ENCODE measurements around the gene YES1. TPM values are rescaled to one million over a fixed set of nuclear protein-coding genes. Genes with fewer than 3 reads are reported as not detected.

Gene YES1
- total and polyA plus RNA-seq, 2 of the 13 experiments (the other 11 are each of a cell fraction or from before 2014, with no cell fraction given): 17.2 to 70.8 TPM

DNA sequence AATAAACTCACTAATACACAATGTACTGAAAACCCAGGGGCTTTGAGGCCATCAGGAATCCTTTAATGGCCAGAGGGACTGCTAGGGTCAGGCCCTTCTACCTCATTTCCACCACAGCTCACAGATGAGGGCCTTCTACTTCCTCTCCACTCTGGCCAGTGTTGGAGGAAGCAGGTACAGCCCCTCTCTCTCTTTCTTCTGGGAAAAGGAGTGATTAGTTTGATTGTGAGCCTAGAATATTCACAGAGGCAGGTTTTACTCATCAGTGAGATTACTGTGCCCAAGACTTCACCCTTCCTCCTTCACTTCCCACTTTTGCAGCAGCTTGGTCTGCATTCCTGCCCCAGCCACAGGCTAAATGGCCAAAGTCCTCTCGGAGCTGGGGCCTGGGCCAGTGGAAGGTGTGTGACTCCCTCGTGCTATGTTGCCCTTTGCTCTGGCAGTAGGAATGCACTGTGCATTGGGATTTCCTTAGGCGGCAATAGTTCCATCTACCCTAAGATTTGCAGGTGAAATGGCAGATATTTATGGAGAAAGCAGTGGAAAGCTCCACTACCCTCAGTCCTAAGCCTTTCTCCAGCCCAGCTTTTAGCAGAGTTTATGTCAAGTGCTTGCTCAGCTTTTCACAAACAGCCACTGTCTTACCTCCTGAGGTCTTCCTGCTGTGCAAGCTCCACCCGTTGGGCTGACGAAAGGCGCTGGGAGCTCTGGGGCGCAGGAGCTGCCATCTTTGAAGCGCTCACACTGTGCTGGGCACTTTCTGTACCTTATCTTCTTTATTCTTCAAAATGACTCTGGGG is 36.2 kb upstream of the YES1 start (continued):
- TF ChIP-seq, protein P1, sequence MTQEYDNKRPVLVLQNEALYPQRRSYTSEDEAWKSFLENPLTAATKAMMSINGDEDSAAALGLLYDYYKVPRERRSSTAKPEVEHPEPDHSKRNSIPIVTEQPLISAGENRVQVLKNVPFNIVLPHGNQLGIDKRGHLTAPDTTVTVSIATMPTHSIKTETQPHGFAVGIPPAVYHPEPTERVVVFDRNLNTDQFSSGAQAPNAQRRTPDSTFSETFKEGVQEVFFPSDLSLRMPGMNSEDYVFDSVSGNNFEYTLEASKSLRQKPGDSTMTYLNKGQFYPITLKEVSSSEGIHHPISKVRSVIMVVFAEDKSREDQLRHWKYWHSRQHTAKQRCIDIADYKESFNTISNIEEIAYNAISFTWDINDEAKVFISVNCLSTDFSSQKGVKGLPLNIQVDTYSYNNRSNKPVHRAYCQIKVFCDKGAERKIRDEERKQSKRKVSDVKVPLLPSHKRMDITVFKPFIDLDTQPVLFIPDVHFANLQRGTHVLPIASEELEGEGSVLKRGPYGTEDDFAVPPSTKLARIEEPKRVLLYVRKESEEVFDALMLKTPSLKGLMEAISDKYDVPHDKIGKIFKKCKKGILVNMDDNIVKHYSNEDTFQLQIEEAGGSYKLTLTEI (CRISPR knock-in tag; conservative IDR thresholded peaks at IDR 0.05): no peak
- TF ChIP-seq FOXP1 (IDR thresholded peaks at IDR 0.05) (no peak), FOXP1 (CRISPR knock-in tag; IDR thresholded peaks at IDR 0.05) (peak; percentile 64; the same call in 1 of the 2 replicates), KMT2A (CRISPR knock-in tag; IDR thresholded peaks at IDR 0.05) (0 out of 2 replicates have a peak, but pooled peaks have one; percentile 47), KLF6 (CRISPR knock-in tag; IDR thresholded peaks at IDR 0.05) (peak; percentile 71; the same call in 1 of the 2 replicates), NRL (CRISPR knock-in tag; IDR thresholded peaks at IDR 0.05; ENCODE audit: borderline replicate concordance) (peak; percentile 75; the same call in 1 of the 2 replicates), HNRNPH1 (optimal IDR thresholded peaks at IDR 0.05; ENCODE audit: low read depth, low read length) (no peak), ZFP1 (CRISPR knock-in tag; IDR thresholded peaks at IDR 0.05) (peak; percentile 71), ZNF772 (CRISPR knock-in tag; IDR thresholded peaks at IDR 0.05) (no peak), FOXM1 (CRISPR knock-in tag; IDR thresholded peaks at IDR 0.05) (no peak), MIER3 (CRISPR knock-in tag; IDR thresholded peaks at IDR 0.05; ENCODE audit: borderline replicate concordance) (peak; percentile 98), YY1 (IDR thresholded peaks at IDR 0.05; ENCODE audit: insufficient read depth, insufficient replicate concordance, low read depth, low read length) (peak; percentile 35)
- TF ChIP-seq, protein P2, sequence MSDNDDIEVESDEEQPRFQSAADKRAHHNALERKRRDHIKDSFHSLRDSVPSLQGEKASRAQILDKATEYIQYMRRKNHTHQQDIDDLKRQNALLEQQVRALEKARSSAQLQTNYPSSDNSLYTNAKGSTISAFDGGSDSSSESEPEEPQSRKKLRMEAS (IDR thresholded peaks at IDR 0.05): peak; percentile 94
- TF ChIP-seq, protein P3, sequence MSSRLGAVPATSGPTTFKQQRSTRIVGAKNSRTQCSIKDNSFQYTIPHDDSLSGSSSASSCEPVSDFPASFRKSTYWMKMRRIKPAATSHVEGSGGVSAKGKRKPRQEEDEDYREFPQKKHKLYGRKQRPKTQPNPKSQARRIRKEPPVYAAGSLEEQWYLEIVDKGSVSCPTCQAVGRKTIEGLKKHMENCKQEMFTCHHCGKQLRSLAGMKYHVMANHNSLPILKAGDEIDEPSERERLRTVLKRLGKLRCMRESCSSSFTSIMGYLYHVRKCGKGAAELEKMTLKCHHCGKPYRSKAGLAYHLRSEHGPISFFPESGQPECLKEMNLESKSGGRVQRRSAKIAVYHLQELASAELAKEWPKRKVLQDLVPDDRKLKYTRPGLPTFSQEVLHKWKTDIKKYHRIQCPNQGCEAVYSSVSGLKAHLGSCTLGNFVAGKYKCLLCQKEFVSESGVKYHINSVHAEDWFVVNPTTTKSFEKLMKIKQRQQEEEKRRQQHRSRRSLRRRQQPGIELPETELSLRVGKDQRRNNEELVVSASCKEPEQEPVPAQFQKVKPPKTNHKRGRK (CRISPR knock-in tag; IDR thresholded peaks at IDR 0.05): no peak
- TF ChIP-seq, protein P4, sequence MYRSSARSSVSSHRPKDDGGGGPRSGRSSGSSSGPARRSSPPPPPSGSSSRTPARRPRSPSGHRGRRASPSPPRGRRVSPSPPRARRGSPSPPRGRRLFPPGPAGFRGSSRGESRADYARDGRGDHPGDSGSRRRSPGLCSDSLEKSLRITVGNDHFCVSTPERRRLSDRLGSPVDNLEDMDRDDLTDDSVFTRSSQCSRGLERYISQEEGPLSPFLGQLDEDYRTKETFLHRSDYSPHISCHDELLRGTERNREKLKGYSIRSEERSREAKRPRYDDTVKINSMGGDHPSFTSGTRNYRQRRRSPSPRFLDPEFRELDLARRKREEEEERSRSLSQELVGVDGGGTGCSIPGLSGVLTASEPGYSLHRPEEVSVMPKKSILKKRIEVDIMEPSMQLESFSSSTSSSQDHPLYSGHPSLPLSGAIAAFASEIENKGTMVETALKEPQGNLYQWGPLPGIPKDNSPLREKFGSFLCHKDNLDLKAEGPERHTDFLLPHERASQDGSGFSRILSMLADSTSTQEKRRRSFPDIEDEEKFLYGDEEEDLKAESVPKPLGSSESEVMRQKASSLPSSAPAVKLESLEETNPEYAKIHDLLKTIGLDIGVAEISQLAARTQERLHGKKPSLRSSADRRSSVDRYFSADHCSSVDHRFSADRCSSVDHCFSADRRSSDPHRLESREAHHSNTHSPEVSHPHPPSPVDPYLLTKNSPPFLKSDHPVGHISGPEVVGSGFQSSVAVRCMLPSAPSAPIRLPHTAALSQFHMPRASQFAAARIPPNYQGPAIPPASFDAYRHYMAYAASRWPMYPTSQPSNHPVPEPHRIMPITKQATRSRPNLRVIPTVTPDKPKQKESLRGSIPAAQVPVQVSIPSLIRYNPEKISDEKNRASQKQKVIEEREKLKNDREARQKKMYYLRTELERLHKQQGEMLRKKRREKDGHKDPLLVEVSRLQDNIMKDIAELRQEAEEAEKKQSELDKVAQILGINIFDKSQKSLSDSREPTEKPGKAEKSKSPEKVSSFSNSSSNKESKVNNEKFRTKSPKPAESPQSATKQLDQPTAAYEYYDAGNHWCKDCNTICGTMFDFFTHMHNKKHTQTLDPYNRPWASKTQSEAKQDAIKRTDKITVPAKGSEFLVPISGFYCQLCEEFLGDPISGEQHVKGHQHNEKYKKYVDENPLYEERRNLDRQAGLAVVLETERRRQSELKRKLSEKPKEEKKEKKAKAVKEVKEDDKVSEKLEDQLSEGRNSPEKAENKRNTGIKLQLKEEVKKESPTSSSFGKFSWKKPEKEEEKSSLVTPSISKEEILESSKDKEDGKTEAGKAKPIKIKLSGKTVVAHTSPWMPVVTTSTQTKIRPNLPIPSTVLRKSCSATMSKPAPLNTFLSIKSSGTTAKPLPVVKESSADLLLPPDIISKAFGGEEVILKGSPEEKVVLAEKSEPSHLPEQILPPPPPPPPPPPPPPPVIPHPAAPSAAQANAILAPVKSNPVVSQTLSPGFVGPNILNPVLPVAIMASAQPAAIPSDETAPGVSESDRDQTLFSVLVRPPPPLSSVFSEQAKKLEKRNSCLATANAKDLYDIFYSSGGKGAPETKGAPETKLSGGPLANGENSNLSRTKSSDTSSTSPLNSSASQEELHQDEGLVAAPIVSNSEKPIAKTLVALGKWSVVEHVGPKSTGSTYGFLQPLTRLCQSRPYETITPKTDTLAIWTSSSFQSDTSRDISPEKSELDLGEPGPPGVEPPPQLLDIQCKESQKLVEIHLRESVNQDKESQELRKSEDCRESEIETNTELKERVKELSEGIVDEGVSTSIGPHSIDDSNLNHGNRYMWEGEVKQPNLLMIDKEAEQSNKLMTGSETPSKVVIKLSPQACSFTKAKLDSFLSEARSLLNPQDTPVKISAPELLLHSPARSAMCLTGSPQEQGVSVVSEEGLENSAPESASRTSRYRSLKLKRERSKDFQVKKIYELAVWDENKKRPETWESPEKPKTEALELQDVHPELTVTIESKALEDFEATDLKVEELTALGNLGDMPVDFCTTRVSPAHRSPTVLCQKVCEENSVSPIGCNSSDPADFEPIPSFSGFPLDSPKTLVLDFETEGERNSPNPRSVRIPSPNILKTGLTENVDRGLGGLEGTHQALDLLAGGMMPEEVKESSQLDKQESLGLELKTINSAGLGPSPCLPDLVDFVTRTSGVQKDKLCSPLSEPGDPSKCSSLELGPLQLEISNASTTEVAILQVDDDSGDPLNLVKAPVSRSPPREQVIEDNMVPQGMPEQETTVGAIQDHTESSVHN (CRISPR knock-in tag; IDR thresholded peaks at IDR 0.05): 0 out of 2 replicates have a peak, but pooled peaks have one; percentile 38
- TF ChIP-seq, protein P5, sequence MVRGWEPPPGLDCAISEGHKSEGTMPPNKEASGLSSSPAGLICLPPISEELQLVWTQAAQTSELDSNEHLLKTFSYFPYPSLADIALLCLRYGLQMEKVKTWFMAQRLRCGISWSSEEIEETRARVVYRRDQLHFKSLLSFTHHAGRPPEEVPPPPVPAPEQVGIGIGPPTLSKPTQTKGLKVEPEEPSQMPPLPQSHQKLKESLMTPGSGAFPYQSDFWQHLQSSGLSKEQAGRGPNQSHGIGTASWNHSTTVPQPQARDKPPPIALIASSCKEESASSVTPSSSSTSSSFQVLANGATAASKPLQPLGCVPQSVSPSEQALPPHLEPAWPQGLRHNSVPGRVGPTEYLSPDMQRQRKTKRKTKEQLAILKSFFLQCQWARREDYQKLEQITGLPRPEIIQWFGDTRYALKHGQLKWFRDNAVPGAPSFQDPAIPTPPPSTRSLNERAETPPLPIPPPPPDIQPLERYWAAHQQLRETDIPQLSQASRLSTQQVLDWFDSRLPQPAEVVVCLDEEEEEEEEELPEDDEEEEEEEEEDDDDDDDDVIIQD (CRISPR knock-in tag; IDR thresholded peaks at IDR 0.05; ENCODE audit: low read depth): peak; percentile 95; the same call in 1 of the 2 replicates

Data from HepG2 (cell line).